K562 (cell line): Measurements from ENCODE around the gene PNMT. TPM values are rescaled to one million over a fixed set of nuclear protein-coding genes. Genes with fewer than 3 reads are reported as not detected.
A peak's percentile ranks its signal among the peaks of the same experiment; 100 is the strongest.

ENCODE experiments used
- CHD1 ChIP-seq: fragments of 200-600 bp; sonication (generic); IDR thresholded peaks from one replicate; pipeline ENCODE4 v1.6.1; 2012; ENCODE audit warnings: mild to moderate bottlenecking, moderate library complexity, low read length, inconsistent platforms
- DACH1 ChIP-seq: fragments of 450-650 bp; IDR thresholded peaks from 2 replicates; pipeline ENCODE4 v1.6.1; 2018; ENCODE audit not compliant: partially characterized antibody
- GATA2 ChIP-seq: sonication (generic); formaldehyde crosslinking; IDR thresholded peaks from 2 replicates; pipeline ENCODE4 v1.4.0; 2020; ENCODE audit warnings: mild to moderate bottlenecking, missing genetic modification reagents
- HSF4 ChIP-seq: fragments of 250-450 bp; sonication (Bioruptor Pico); IDR thresholded peaks from 2 replicates; pipeline ENCODE4 v2.1.2; 2022; ENCODE audit warnings: mild to moderate bottlenecking, moderate library complexity, borderline replicate concordance
- KLF16 ChIP-seq: IDR thresholded peaks from 2 replicates; pipeline ENCODE4 v1.6.1; 2016; ENCODE audit warnings: antibody characterized with exemption
- MAFF ChIP-seq: IDR thresholded peaks from 2 replicates; pipeline ENCODE4 v1.6.1; 2012; ENCODE audit warnings: low read length, improper control_type of control experiment
- MAFG ChIP-seq: fragments of 450-650 bp; conservative IDR thresholded peaks from 2 replicates; pipeline ENCODE4 v1.6.1; 2016; ENCODE audit warnings: missing genetic modification characterization, missing compliant biosample characterization
- MED1 ChIP-seq: sonication (generic); formaldehyde crosslinking; IDR thresholded peaks from 2 replicates; pipeline ENCODE4 v1.8.1; 2023; ENCODE audit warnings: missing genetic modification reagents, borderline replicate concordance
- NONO ChIP-seq, 2 experiments: fragments of 200-400 bp in 1 of 2; fragments of 450-650 bp in 1 of 2; formaldehyde crosslinking in 1 of 2; IDR thresholded peaks; 2 replicates each; pipeline ENCODE4 v1.6.1; 2017; ENCODE audit warnings: low read depth in 2 of 2, mild to moderate bottlenecking in 2 of 2, moderate library complexity in 2 of 2, low read length in 1 of 2
- PATZ1 ChIP-seq: fragments of 250-450 bp; sonication (Bioruptor Pico); IDR thresholded peaks from 2 replicates; pipeline ENCODE4 v1.5.0; 2020; ENCODE audit warnings: mild to moderate bottlenecking, borderline replicate concordance
- PTRF ChIP-seq: fragments of 450-650 bp; IDR thresholded peaks from 2 replicates; pipeline ENCODE4 v1.6.1; 2016; ENCODE audit warnings: mild to moderate bottlenecking, missing genetic modification characterization, missing compliant biosample characterization
- RBM14 ChIP-seq: fragments of 200-400 bp; formaldehyde crosslinking; IDR thresholded peaks from 2 replicates; pipeline ENCODE4 v1.6.1; 2018; ENCODE audit warnings: low read depth, mild to moderate bottlenecking, low read length, moderate library complexity, borderline replicate concordance; ENCODE audit not compliant: insufficient read depth
- SFPQ ChIP-seq: fragments of 200-400 bp; formaldehyde crosslinking; IDR thresholded peaks from 2 replicates; pipeline ENCODE4 v1.6.1; 2017; ENCODE audit warnings: mild to moderate bottlenecking, low read depth, low read length, moderate library complexity
- TEAD2 ChIP-seq: fragments of 450-650 bp; IDR thresholded peaks from 2 replicates; pipeline ENCODE4 v1.6.1; 2016; ENCODE audit warnings: missing genetic modification characterization, control low read depth, missing compliant biosample characterization
- ZBTB5 ChIP-seq: fragments of 450-650 bp; IDR thresholded peaks from 2 replicates; pipeline ENCODE4 v1.6.1; 2017; ENCODE audit warnings: antibody characterized with exemption
- ZNF12 ChIP-seq: sonication (generic); formaldehyde crosslinking; IDR thresholded peaks from 2 replicates; pipeline ENCODE4 v1.4.0; 2020; ENCODE audit warnings: mild to moderate bottlenecking, missing genetic modification reagents
- ZNF395 ChIP-seq: fragments of 200-800 bp; sonication (Bioruptor generic); IDR thresholded peaks from 2 replicates; pipeline ENCODE4 v1.6.1; 2017; ENCODE audit warnings: missing genetic modification characterization, missing compliant biosample characterization
- ZNF431 ChIP-seq: sonication (generic); formaldehyde crosslinking; IDR thresholded peaks from 2 replicates; pipeline ENCODE4 v1.8.0; 2022; ENCODE audit warnings: mild to moderate bottlenecking, missing genetic modification reagents
- polyA plus RNA-seq, 8 experiments: library from polyadenylated mRNA; depleted of rRNA in 4 of 8; stranded (reverse) in 5 of 8; unstranded in 3 of 8; fragments of >200 nt; fragmentation: Nextera tagmentation in 2 of 8; fragmentation: Illumina TruSeq in 1 of 8; extraction: Ambion mirVana in 2 of 8; extraction: Trizol in 1 of 8; gene quantifications; 2 replicates each; pipeline versions ENCODE4 v1.2.1 to v1.2.3, GENCODE V29; 2011 to 2014; ENCODE audit warnings: inconsistent platforms in 1 of 8, missing spikeins in 1 of 8
- total RNA-seq, 7 experiments: library from RNA; depleted of rRNA in 6 of 7; stranded (reverse); fragments of >200 nt in 6 of 7; fragmentation: Illumina TruSeq in 2 of 7; extraction: Trizol in 2 of 7; gene quantifications; 2 replicates each; pipeline versions ENCODE4 v1.2.1 to v1.2.3, GENCODE V29; 2011 to 2021; ENCODE audit warnings: low replicate concordance in 1 of 7

Gene PNMT
- total and polyA plus RNA-seq, 9 of the 15 experiments (the other 6 are each of a cell fraction or from before 2014, with no cell fraction given): 0.55 to 18.1 (median 5.8) TPM

- TF ChIP-seq ZBTB5 (peak; percentile 92), MAFG (no peak), SFPQ (no peak), DACH1 (no peak), PATZ1 (CRISPR knock-in tag) (no peak), NONO (IDR thresholded peaks at IDR 0.05; ENCODE audit: low read depth in 2 of 2, low read length in 1 of 2) (no peak), MAFF (no peak), TEAD2 (no peak), CHD1 (no peak), GATA2 (CRISPR knock-in tag) (peak; percentile 88), RBM14 (no peak), ZNF395 (CRISPR knock-in tag) (peak; percentile 53; the same call in 1 of the 2 replicates), PTRF (no peak), KLF16 (peak; percentile 60; the same call in 1 of the 2 replicates), ZNF12 (CRISPR knock-in tag) (no peak), MED1 (CRISPR knock-in tag) (no peak), ZNF431 (no peak), HSF4 (no peak)
Observed at GRCh38 chr17:39667262-39667944, 850 bp upstream of the PNMT start (continued).
